HepG2 (cell line): ENCODE data around the gene CNDP1.

ENCODE experiments used
- TAF1 ChIP-seq: sonication (generic); formaldehyde crosslinking; IDR thresholded peaks from 2 replicates; pipeline ENCODE4 v1.4.0; 2020; ENCODE audit warnings: missing genetic modification reagents
- TCF7L2 ChIP-seq: IDR thresholded peaks from 2 replicates; pipeline ENCODE4 v1.6.1; 2011; ENCODE audit warnings: mild to moderate bottlenecking, low read depth, low read length, moderate library complexity

DNA sequence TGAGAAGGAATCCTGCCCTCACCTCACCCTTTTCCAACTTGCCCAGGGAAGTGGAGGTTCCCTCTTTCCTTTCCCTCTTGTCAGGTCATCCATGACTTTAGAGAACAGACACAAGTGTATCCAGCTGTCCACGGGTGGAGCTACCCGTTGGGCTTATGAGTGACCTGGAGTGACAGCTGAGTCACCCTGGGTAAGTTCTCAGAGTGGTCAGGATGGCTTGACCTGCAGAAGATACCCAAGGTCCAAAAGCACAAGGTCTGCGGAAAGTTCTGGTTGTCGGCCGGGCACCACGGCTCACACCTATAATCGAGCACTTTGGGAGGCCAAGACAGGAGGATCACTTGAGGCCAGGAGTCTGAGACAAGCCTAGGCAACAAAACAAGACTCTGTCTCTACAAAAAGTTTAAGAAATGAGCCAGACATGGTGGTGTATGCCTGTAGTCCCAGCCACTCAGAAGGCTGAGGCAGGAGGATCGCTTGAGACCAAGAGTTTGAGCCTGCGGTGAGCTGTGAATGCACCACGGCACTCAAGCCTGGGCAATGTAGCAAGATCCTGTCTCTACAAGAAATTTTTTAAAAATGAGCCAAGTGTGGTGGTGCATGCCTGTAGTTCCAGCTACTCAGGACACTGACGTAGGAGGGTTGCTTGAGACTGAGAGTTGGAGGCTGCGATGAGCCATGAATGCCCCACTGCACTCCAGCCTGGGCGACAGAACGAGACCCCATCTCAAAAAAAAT, 14.0 kb upstream of the CNDP1 start:
- TF ChIP-seq TAF1 (CRISPR knock-in tag) (no peak), TCF7L2 (no peak)
